ENCODE results near the gene KIF22. TPM values are rescaled to one million over a fixed set of nuclear protein-coding genes. Genes with fewer than 3 reads are reported as not detected.

Gene KIF22
- total and polyA plus RNA-seq, 9 of the 15 experiments (the other 6 are each of a cell fraction or from before 2014, with no cell fraction given), result 8.7 to 232 (median 131) TPM

GRCh38 chr16:29824589-29825144, 34.1 kb downstream of the KIF22 start:
- ATAC-seq (no peak), DNase-seq (ENCODE audit: extremely low read depth in 1 of 4, low spot score in 3 of 4) (no peak), FAIRE-seq (no peak)
- in situ Hi-C loops (cut with MboI), result no loop called here
- no TSS peak for BruUV-seq (replicated peaks)
- peaks cover 5% of the 10 kb centered on the region for H3K36me3 ChIP-seq (ENCODE audit: control insufficient read depth, insufficient read depth, low read length)
- no peak overlapping the region for H3K4me2 ChIP-seq (ENCODE audit: insufficient read depth, low read length)
- H3K9me3 ChIP-seq (replicated peaks; ENCODE audit: control insufficient read depth, insufficient read depth, low read depth, low read length), result no peaks in the 10 kb centered on the region
- CTCF ChIA-PET (ENCODE audit: low intra/inter-chr PET ratio), result interaction anchor here (0.7 kb wide), 1 partner anchor 275 kb away, joined by 8 read pairs; no protein-coding TSS in a partner anchor
- H3K4me1 ChIP-seq (replicated peaks in 1 of 2; ENCODE audit: control insufficient read depth in 2 of 2, insufficient read depth in 2 of 2, low read length in 2 of 2), result peaks cover 22 to 34% of the 10 kb centered on the region in 2 experiments
- H3K9me1 ChIP-seq (ENCODE audit: control insufficient read depth, insufficient read depth, low read length), result peaks cover 3% of the 10 kb centered on the region
- POLR2A ChIA-PET, result interaction anchor here (0.6 to 1.1 kb wide), 4 partner anchors 10 to 145 kb away, joined by 3 to 6 read pairs (median 4); partner anchors contain the start of gene QPRT
- H3K9ac ChIP-seq (ENCODE audit: insufficient read depth in 1 of 2, low read depth in 2 of 2, low read length in 2 of 2), result peak overlapping the region in 1 of 2 experiments; percentile 70; a peak in 1 of 4 replicates
- no peaks in the 10 kb centered on the region for H3K79me2 ChIP-seq (ENCODE audit: control insufficient read depth, insufficient read depth, low read length)
- H3K4me3 ChIP-seq, result no peak overlapping the region
- intact Hi-C loops (cut with micrococcal nuclease), result no loop called here
- H3K27ac ChIP-seq (ENCODE audit: extremely low read depth, low read depth, low read length), result no peak overlapping the region
- 26% methylated on average over 7 of the region's 7 CpGs for WGBS (ENCODE audit: insufficient coverage, low coverage, missing lambda C conversion rate)
- H3K27me3 ChIP-seq (ENCODE audit: control insufficient read depth in 2 of 2, insufficient read depth in 2 of 2, low read length in 2 of 2), result peaks cover 0 to 1% of the 10 kb centered on the region in 2 experiments; a peak in 1 of 5 replicates
- no peak overlapping the region for H2AFZ ChIP-seq (ENCODE audit: low read depth, low read length)
- no peaks in the 10 kb centered on the region; the same call in 1 of the 2 replicates for H4K20me1 ChIP-seq (replicated peaks; ENCODE audit: control insufficient read depth, insufficient read depth, low read length)
- TF ChIP-seq ARID1B (IDR thresholded peaks at IDR 0.05) (peak; percentile 51), RBFOX2 (IDR thresholded peaks at IDR 0.05; ENCODE audit: low read depth, low read length) (no peak), ZNF124 (CRISPR knock-in tag; IDR thresholded peaks at IDR 0.05) (no peak), PYGO2 (tag; IDR thresholded peaks at IDR 0.05) (no peak), JUND (IDR thresholded peaks at IDR 0.05; ENCODE audit: borderline replicate concordance, low read depth, low read length) (peak; percentile 59; the same call in 1 of the 2 replicates), JUND (tag; IDR thresholded peaks at IDR 0.05; ENCODE audit: borderline replicate concordance, low read depth, low read length) (peak; percentile 47; the same call in 1 of the 3 replicates), ZC3H11A (IDR thresholded peaks at IDR 0.05; ENCODE audit: low read depth, low read length) (no peak), BHLHE40 (IDR thresholded peaks at IDR 0.05; ENCODE audit: low read length) (no peak), NFXL1 (CRISPR knock-in tag; IDR thresholded peaks at IDR 0.05) (no peak), FOXK1 (CRISPR knock-in tag; IDR thresholded peaks at IDR 0.05; ENCODE audit: borderline replicate concordance) (0 out of 2 replicates have a peak, but pooled peaks have one; percentile 21), BDP1 (IDR thresholded peaks at IDR 0.05; ENCODE audit: insufficient read depth, insufficient read length) (no peak), ZNF384 (IDR thresholded peaks at IDR 0.05; ENCODE audit: low read depth, low read length) (peak; percentile 59), NKRF (IDR thresholded peaks at IDR 0.05; ENCODE audit: borderline replicate concordance) (no peak), CBX5 (IDR thresholded peaks at IDR 0.05; ENCODE audit: borderline replicate concordance, low read depth) (no peak), ZNF699 (CRISPR knock-in tag; IDR thresholded peaks at IDR 0.05; ENCODE audit: insufficient replicate concordance) (no peak), FOXK2 (conservative IDR thresholded peaks at IDR 0.05 in 1 of 2, IDR thresholded peaks at IDR 0.05 in 1 of 2; ENCODE audit: low read depth in 2 of 2) (no peak), ZNF143 (CRISPR knock-in tag; IDR thresholded peaks at IDR 0.05) (no peak)
- TF ChIP-seq, protein P1, sequence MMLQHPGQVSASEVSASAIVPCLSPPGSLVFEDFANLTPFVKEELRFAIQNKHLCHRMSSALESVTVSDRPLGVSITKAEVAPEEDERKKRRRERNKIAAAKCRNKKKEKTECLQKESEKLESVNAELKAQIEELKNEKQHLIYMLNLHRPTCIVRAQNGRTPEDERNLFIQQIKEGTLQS (IDR thresholded peaks at IDR 0.05), result peak; percentile 40; the same call in 1 of the 2 replicates
- TF ChIP-seq, protein P1 (CRISPR knock-in tag; conservative IDR thresholded peaks at IDR 0.05), result no peak
- TF ChIP-seq, protein P2, sequence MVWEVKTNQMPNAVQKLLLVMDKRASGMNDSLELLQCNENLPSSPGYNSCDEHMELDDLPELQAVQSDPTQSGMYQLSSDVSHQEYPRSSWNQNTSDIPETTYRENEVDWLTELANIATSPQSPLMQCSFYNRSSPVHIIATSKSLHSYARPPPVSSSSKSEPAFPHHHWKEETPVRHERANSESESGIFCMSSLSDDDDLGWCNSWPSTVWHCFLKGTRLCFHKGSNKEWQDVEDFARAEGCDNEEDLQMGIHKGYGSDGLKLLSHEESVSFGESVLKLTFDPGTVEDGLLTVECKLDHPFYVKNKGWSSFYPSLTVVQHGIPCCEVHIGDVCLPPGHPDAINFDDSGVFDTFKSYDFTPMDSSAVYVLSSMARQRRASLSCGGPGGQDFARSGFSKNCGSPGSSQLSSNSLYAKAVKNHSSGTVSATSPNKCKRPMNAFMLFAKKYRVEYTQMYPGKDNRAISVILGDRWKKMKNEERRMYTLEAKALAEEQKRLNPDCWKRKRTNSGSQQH (CRISPR knock-in tag; IDR thresholded peaks at IDR 0.05), result no peak

All from K562 (cell line).